ENCODE results near the gene STK33.

Gene STK33

GRCh38 chr11:8363921-8364320, 230.1 kb downstream of the STK33 start:
- H3K27ac ChIP-seq (ENCODE audit: insufficient read depth in 1 of 2, low read depth in 1 of 2, low read length in 2 of 2, poor library complexity in 1 of 2, severe bottlenecking in 2 of 2): no peak overlapping the region
- no peak overlapping the region for H3K4me3 ChIP-seq (ENCODE audit: control insufficient read depth in 1 of 7, extremely low read depth in 1 of 7, insufficient read depth in 4 of 7, low read depth in 2 of 7, low read length in 6 of 7)
- H3K36me3 ChIP-seq (ENCODE audit: control insufficient read depth in 4 of 4, insufficient read depth in 4 of 4, low read length in 3 of 4): no peaks in the 10 kb centered on the region
- DNase-seq: no peak
- 89% methylated on average over 13 of the region's 15 CpGs for WGBS (ENCODE audit: insufficient coverage)
- no peaks in the 10 kb centered on the region for H3K27me3 ChIP-seq (replicated peaks in 2 of 5; ENCODE audit: control insufficient read depth in 4 of 5, insufficient read depth in 5 of 5, low read length in 4 of 5)
- ChIA-PET CTCF (no interaction called here), POLR2A (no interaction called here)
- no peaks in the 10 kb centered on the region for H3K4me1 ChIP-seq (ENCODE audit: control extremely low read depth in 1 of 4, control insufficient read depth in 4 of 4, insufficient read depth in 4 of 4, low read length in 3 of 4)
- H3K9me3 ChIP-seq (ENCODE audit: control extremely low read depth in 1 of 5, control insufficient read depth in 4 of 5, insufficient read depth in 2 of 5, low read depth in 1 of 5, low read length in 4 of 5): no peaks in the 10 kb centered on the region

- no peak for DNase-seq
- Histone ChIP-seq H3K9me3 (ENCODE audit: control extremely low read depth in 1 of 5, control insufficient read depth in 4 of 5, insufficient read depth in 2 of 5, low read depth in 1 of 5, low read length in 4 of 5) (no peaks in the 10 kb centered on the region), H3K4me3 (ENCODE audit: control insufficient read depth in 1 of 7, extremely low read depth in 1 of 7, insufficient read depth in 4 of 7, low read depth in 2 of 7, low read length in 6 of 7) (no peak overlapping the region), H3K27ac (ENCODE audit: insufficient read depth in 1 of 2, low read depth in 1 of 2, low read length in 2 of 2, poor library complexity in 1 of 2, severe bottlenecking in 2 of 2) (no peak overlapping the region), H3K27me3 (replicated peaks in 2 of 5; ENCODE audit: control insufficient read depth in 4 of 5, insufficient read depth in 5 of 5, low read length in 4 of 5) (no peaks in the 10 kb centered on the region), H3K36me3 (ENCODE audit: control insufficient read depth in 4 of 4, insufficient read depth in 4 of 4, low read length in 3 of 4) (no peaks in the 10 kb centered on the region), H3K4me1 (ENCODE audit: control extremely low read depth in 1 of 4, control insufficient read depth in 4 of 4, insufficient read depth in 4 of 4, low read length in 3 of 4) (no peaks in the 10 kb centered on the region)
- 95% methylated on average over 5 of the region's 8 CpGs for WGBS (ENCODE audit: insufficient coverage)
- ChIA-PET CTCF (interaction anchor here (0.9 kb wide), 1 partner anchor 26 kb away, joined by 3 read pairs; no protein-coding TSS in a partner anchor), POLR2A (no interaction called here)
Measured at GRCh38 chr11:8362899-8363298, 231.1 kb downstream of the STK33 start.

GRCh38 chr11:8362491-8362890, 231.5 kb downstream of the STK33 start:
- Histone ChIP-seq H3K27me3 (replicated peaks in 2 of 5; ENCODE audit: control insufficient read depth in 4 of 5, insufficient read depth in 5 of 5, low read length in 4 of 5) (no peaks in the 10 kb centered on the region), H3K4me3 (ENCODE audit: control insufficient read depth in 1 of 7, extremely low read depth in 1 of 7, insufficient read depth in 4 of 7, low read depth in 2 of 7, low read length in 6 of 7) (no peak overlapping the region), H3K9me3 (ENCODE audit: control extremely low read depth in 1 of 5, control insufficient read depth in 4 of 5, insufficient read depth in 2 of 5, low read depth in 1 of 5, low read length in 4 of 5) (no peaks in the 10 kb centered on the region), H3K4me1 (ENCODE audit: control extremely low read depth in 1 of 4, control insufficient read depth in 4 of 4, insufficient read depth in 4 of 4, low read length in 3 of 4) (no peaks in the 10 kb centered on the region), H3K36me3 (ENCODE audit: control insufficient read depth in 4 of 4, insufficient read depth in 4 of 4, low read length in 3 of 4) (no peaks in the 10 kb centered on the region), H3K27ac (ENCODE audit: insufficient read depth in 1 of 2, low read depth in 1 of 2, low read length in 2 of 2, poor library complexity in 1 of 2, severe bottlenecking in 2 of 2) (no peak overlapping the region)
- DNase-seq: no peak
- POLR2A ChIA-PET: no interaction called here
- CTCF ChIA-PET: interaction anchor here (0.9 kb wide), 1 partner anchor 27 kb away, joined by 3 read pairs; no protein-coding TSS in a partner anchor
- 83% methylated on average over 4 of the region's 4 CpGs for WGBS (ENCODE audit: insufficient coverage)

- no peaks in the 10 kb centered on the region for H3K4me1 ChIP-seq (ENCODE audit: control extremely low read depth in 1 of 4, control insufficient read depth in 4 of 4, insufficient read depth in 4 of 4, low read length in 3 of 4)
- no peak overlapping the region for H3K27ac ChIP-seq (ENCODE audit: insufficient read depth in 1 of 2, low read depth in 1 of 2, low read length in 2 of 2, poor library complexity in 1 of 2, severe bottlenecking in 2 of 2)
- WGBS (ENCODE audit: insufficient coverage): 96% methylated on average over 10 of the region's 12 CpGs
- CTCF ChIA-PET: interaction anchor here (1.5 kb wide), 1 partner anchor 17 kb away, joined by 4 read pairs; no protein-coding TSS in a partner anchor
- no peaks in the 10 kb centered on the region for H3K36me3 ChIP-seq (ENCODE audit: control insufficient read depth in 4 of 4, insufficient read depth in 4 of 4, low read length in 3 of 4)
- H3K9me3 ChIP-seq (ENCODE audit: control extremely low read depth in 1 of 5, control insufficient read depth in 4 of 5, insufficient read depth in 2 of 5, low read depth in 1 of 5, low read length in 4 of 5): no peaks in the 10 kb centered on the region
- H3K27me3 ChIP-seq (replicated peaks in 2 of 5; ENCODE audit: control insufficient read depth in 4 of 5, insufficient read depth in 5 of 5, low read length in 4 of 5): no peaks in the 10 kb centered on the region
- POLR2A ChIA-PET: no interaction called here
- H3K4me3 ChIP-seq (ENCODE audit: control insufficient read depth in 1 of 7, extremely low read depth in 1 of 7, insufficient read depth in 4 of 7, low read depth in 2 of 7, low read length in 6 of 7): no peak overlapping the region
- no peak for DNase-seq
Measured at GRCh38 chr11:8361664-8362210, 232.3 kb downstream of the STK33 start.

- Histone ChIP-seq H3K9me3 (ENCODE audit: control extremely low read depth in 1 of 5, control insufficient read depth in 4 of 5, insufficient read depth in 2 of 5, low read depth in 1 of 5, low read length in 4 of 5) (no peaks in the 10 kb centered on the region), H3K27me3 (replicated peaks in 2 of 5; ENCODE audit: control insufficient read depth in 4 of 5, insufficient read depth in 5 of 5, low read length in 4 of 5) (no peaks in the 10 kb centered on the region), H3K4me3 (ENCODE audit: control insufficient read depth in 1 of 7, extremely low read depth in 1 of 7, insufficient read depth in 4 of 7, low read depth in 2 of 7, low read length in 6 of 7) (no peak overlapping the region), H3K4me1 (ENCODE audit: control extremely low read depth in 1 of 4, control insufficient read depth in 4 of 4, insufficient read depth in 4 of 4, low read length in 3 of 4) (no peaks in the 10 kb centered on the region), H3K36me3 (ENCODE audit: control insufficient read depth in 4 of 4, insufficient read depth in 4 of 4, low read length in 3 of 4) (no peaks in the 10 kb centered on the region), H3K27ac (ENCODE audit: insufficient read depth in 1 of 2, low read depth in 1 of 2, low read length in 2 of 2, poor library complexity in 1 of 2, severe bottlenecking in 2 of 2) (no peak overlapping the region)
- ChIA-PET CTCF (interaction anchor here (1.5 kb wide), 1 partner anchor 17 kb away, joined by 4 read pairs; no protein-coding TSS in a partner anchor), POLR2A (no interaction called here)
- whole genome bisulfite sequencing (ENCODE audit: insufficient coverage): 100% methylated on average over 4 of the region's 7 CpGs
- DNase-seq: no peak
Measured at GRCh38 chr11:8361206-8361605, 232.8 kb downstream of the STK33 start.

GRCh38 chr11:8360086-8360828, 233.8 kb downstream of the STK33 start:
- ChIA-PET CTCF (interaction anchor here (1.5 kb wide), 1 partner anchor 16 kb away, joined by 4 read pairs; no protein-coding TSS in a partner anchor), POLR2A (no interaction called here)
- no peak overlapping the region for H3K4me3 ChIP-seq (ENCODE audit: control insufficient read depth in 1 of 7, extremely low read depth in 1 of 7, insufficient read depth in 4 of 7, low read depth in 2 of 7, low read length in 6 of 7)
- WGBS (ENCODE audit: insufficient coverage): 95% methylated on average over 7 of the region's 9 CpGs
- DNase-seq: no peak
- no peaks in the 10 kb centered on the region for H3K9me3 ChIP-seq (ENCODE audit: control extremely low read depth in 1 of 5, control insufficient read depth in 4 of 5, insufficient read depth in 2 of 5, low read depth in 1 of 5, low read length in 4 of 5)
- H3K4me1 ChIP-seq (ENCODE audit: control extremely low read depth in 1 of 4, control insufficient read depth in 4 of 4, insufficient read depth in 4 of 4, low read length in 3 of 4): peaks cover 0 to under 1% (median 0%) of the 10 kb centered on the region in 4 experiments
- H3K27ac ChIP-seq (ENCODE audit: insufficient read depth in 1 of 2, low read depth in 1 of 2, low read length in 2 of 2, poor library complexity in 1 of 2, severe bottlenecking in 2 of 2): no peak overlapping the region
- no peaks in the 10 kb centered on the region for H3K36me3 ChIP-seq (ENCODE audit: control insufficient read depth in 4 of 4, insufficient read depth in 4 of 4, low read length in 3 of 4)
- no peaks in the 10 kb centered on the region for H3K27me3 ChIP-seq (replicated peaks in 2 of 5; ENCODE audit: control insufficient read depth in 4 of 5, insufficient read depth in 5 of 5, low read length in 4 of 5)

- H3K4me3 ChIP-seq (ENCODE audit: control insufficient read depth in 1 of 7, extremely low read depth in 1 of 7, insufficient read depth in 4 of 7, low read depth in 2 of 7, low read length in 6 of 7): no peak overlapping the region
- 96% methylated on average over 4 of the region's 6 CpGs for WGBS (ENCODE audit: insufficient coverage)
- no peaks in the 10 kb centered on the region for H3K9me3 ChIP-seq (ENCODE audit: control extremely low read depth in 1 of 5, control insufficient read depth in 4 of 5, insufficient read depth in 2 of 5, low read depth in 1 of 5, low read length in 4 of 5)
- H3K27ac ChIP-seq (ENCODE audit: insufficient read depth in 1 of 2, low read depth in 1 of 2, low read length in 2 of 2, poor library complexity in 1 of 2, severe bottlenecking in 2 of 2): no peak overlapping the region
- no peaks in the 10 kb centered on the region for H3K27me3 ChIP-seq (replicated peaks in 2 of 5; ENCODE audit: control insufficient read depth in 4 of 5, insufficient read depth in 5 of 5, low read length in 4 of 5)
- DNase-seq: no peak
- ChIA-PET POLR2A (no interaction called here), CTCF (no interaction called here)
- peaks cover 0 to 7% (median 7%) of the 10 kb centered on the region in 4 experiments for H3K4me1 ChIP-seq (ENCODE audit: control extremely low read depth in 1 of 4, control insufficient read depth in 4 of 4, insufficient read depth in 4 of 4, low read length in 3 of 4)
- no peaks in the 10 kb centered on the region for H3K36me3 ChIP-seq (ENCODE audit: control insufficient read depth in 4 of 4, insufficient read depth in 4 of 4, low read length in 3 of 4)
Measured at GRCh38 chr11:8359521-8359920, 234.5 kb downstream of the STK33 start.

All from common myeloid progenitor, CD34-positive (primary cell).